Endothelial cell of umbilical vein (primary cell): ENCODE results near the gene DARS1. TPM values are rescaled to one million over a fixed set of nuclear protein-coding genes. Genes with fewer than 3 reads are reported as not detected.

Experiments
- BruUV-seq: library from RNA; stranded (reverse); fragments of 400-500 nt; replicated peaks from 2 replicates; lab custom pipeline; 2021; lab: Mats Ljungman, UMichigan
- CTCF ChIA-PET: fragments of 300-600, 350-600 bp; sonication (Branson Sonifier 250); formaldehyde crosslinking; loops from one replicate; lab custom pipeline; 2021; ENCODE audit warnings: antibody characterized with exemption, inconsistent platforms; lab: Charles Lee
- POLR2A ChIA-PET: fragments of 300-600, 350-600 bp; sonication (Branson Sonifier 250); formaldehyde crosslinking; loops from one replicate; lab custom pipeline; 2021; ENCODE audit warnings: antibody characterized with exemption, inconsistent platforms; lab: Charles Lee
- DNase-seq: peaks from one replicate; pipeline ENCODE4 v3.0.0-alpha.2; 2011; ENCODE audit warnings: low read depth, low spot score
- FAIRE-seq: peaks from 2 replicates; lab custom pipeline; 2011; peaks lifted over from hg19 to GRCh38; lab: Jason Lieb, UNC
- H2AFZ ChIP-seq: 2 replicates; pipeline ENCODE4 v1.6.0; 2012; ENCODE audit warnings: low read depth, low read length, control low read depth, inconsistent platforms
- H3K27ac ChIP-seq: 2 replicates; pipeline ENCODE4 v1.5.1; 2011; ENCODE audit warnings: low read depth, mild to moderate bottlenecking, control low read depth, low read length, moderate library complexity; ENCODE audit not compliant: insufficient read depth
- H3K27me3 ChIP-seq, 2 experiments: 2 replicates each; pipeline versions ENCODE4 v1.6.0 to v1.6.1; 2011; ENCODE audit warnings: low read length in 2 of 2, mixed read lengths in 1 of 2; ENCODE audit not compliant: control insufficient read depth in 2 of 2, insufficient read depth in 2 of 2
- H3K36me3 ChIP-seq, 2 experiments: 2 replicates in 1 of 2; 3 replicates in 1 of 2; pipeline ENCODE4 v1.5.1; 2011; ENCODE audit warnings: low read length in 2 of 2, mild to moderate bottlenecking in 1 of 2, moderate library complexity in 1 of 2; ENCODE audit not compliant: control insufficient read depth in 2 of 2, insufficient read depth in 2 of 2; ENCODE audit errors: extremely low read depth in 1 of 2
- H3K4me1 ChIP-seq: 3 replicates; pipeline ENCODE4 v1.5.1; 2011; ENCODE audit warnings: mild to moderate bottlenecking, low read length; ENCODE audit not compliant: control insufficient read depth, insufficient read depth; ENCODE audit errors: extremely low read depth
- H3K4me2 ChIP-seq: 2 replicates; pipeline ENCODE4 v1.6.1; 2011; ENCODE audit warnings: low read length, control low read depth, mixed read lengths; ENCODE audit not compliant: insufficient read depth
- H3K4me3 ChIP-seq, 3 experiments: fragments of 200-600 bp in 1 of 3; sonication (generic), shearing (Covaris generic) in 1 of 3; replicated peaks in 1 of 3; 2 replicates each; pipeline ENCODE4 v1.5.1; 2011 to 2016; ENCODE audit warnings: control low read depth in 3 of 3, low read length in 3 of 3, mild to moderate bottlenecking in 2 of 3, inconsistent platforms in 1 of 3, low read depth in 1 of 3, moderate library complexity in 1 of 3; ENCODE audit not compliant: insufficient read depth in 1 of 3
- H3K79me2 ChIP-seq: 2 replicates; pipeline ENCODE4 v1.6.0; 2012; ENCODE audit warnings: low read length, inconsistent platforms; ENCODE audit not compliant: control insufficient read depth, insufficient read depth
- H3K9ac ChIP-seq: replicated peaks from 2 replicates; pipeline ENCODE3; 2011; ENCODE audit warnings: low read length, control low read depth; ENCODE audit not compliant: insufficient read depth; ENCODE audit errors: extremely low read depth
- H3K9me1 ChIP-seq: replicated peaks from 3 replicates; pipeline ENCODE4 v1.6.0; 2011; ENCODE audit warnings: mild to moderate bottlenecking, low read length; ENCODE audit not compliant: control insufficient read depth, insufficient read depth; ENCODE audit errors: extremely low read depth
- H3K9me3 ChIP-seq: replicated peaks from 2 replicates; pipeline ENCODE4 v1.5.1; 2012; ENCODE audit warnings: low read length, inconsistent platforms; ENCODE audit not compliant: control insufficient read depth, insufficient read depth
- H4K20me1 ChIP-seq: replicated peaks from 2 replicates; pipeline ENCODE3; 2011; ENCODE audit warnings: mild to moderate bottlenecking, low read length; ENCODE audit not compliant: control insufficient read depth, insufficient read depth; ENCODE audit errors: extremely low read depth
- CTCF ChIP-seq, 2 donors: IDR thresholded peaks; 1 replicate in 1 of 2; 2 replicates in 1 of 2; pipeline ENCODE4 v1.5.1; 2011; ENCODE audit warnings: low read length in 2 of 2, mild to moderate bottlenecking in 2 of 2, moderate library complexity in 2 of 2, control low read depth in 1 of 2, inconsistent platforms in 1 of 2, low read depth in 1 of 2; ENCODE audit not compliant: insufficient read depth in 1 of 2; ENCODE audit errors: extremely low read depth in 1 of 2
- EZH2 ChIP-seq: IDR thresholded peaks from 2 replicates; pipeline ENCODE4 v1.6.1; 2012; ENCODE audit warnings: borderline replicate concordance, low read depth, mild to moderate bottlenecking, moderate library complexity, low read length, inconsistent platforms; ENCODE audit not compliant: severe bottlenecking
- FOS ChIP-seq: IDR thresholded peaks from 2 replicates; pipeline ENCODE4 v1.6.1; 2011; ENCODE audit warnings: mild to moderate bottlenecking, low read length, moderate library complexity, borderline replicate concordance; ENCODE audit not compliant: insufficient read depth
- GATA2 ChIP-seq: IDR thresholded peaks from 2 replicates; pipeline ENCODE4 v1.7.0; 2011; ENCODE audit warnings: low read depth, mild to moderate bottlenecking, moderate library complexity, mixed read lengths, low read length; ENCODE audit not compliant: insufficient read length, insufficient read depth
- JUN ChIP-seq: IDR thresholded peaks from 2 replicates; pipeline ENCODE4 v1.6.1; 2011; ENCODE audit warnings: borderline replicate concordance, low read depth; ENCODE audit not compliant: insufficient read length, insufficient read depth
- MAX ChIP-seq: IDR thresholded peaks from 2 replicates; pipeline ENCODE4 v1.6.1; 2011; ENCODE audit not compliant: insufficient read depth, insufficient read length
- MYC ChIP-seq: IDR thresholded peaks from one replicate; pipeline ENCODE4 v1.6.1; 2011; ENCODE audit warnings: mild to moderate bottlenecking, low read depth, low read length
- POLR2A ChIP-seq: IDR thresholded peaks from 2 replicates; pipeline ENCODE4 v1.6.1; 2012; ENCODE audit warnings: low read depth, mild to moderate bottlenecking, control low read depth, low read length
- POLR2AphosphoS5 ChIP-seq: IDR thresholded peaks from 2 replicates; pipeline ENCODE4 v1.6.1; 2012; ENCODE audit warnings: low read depth, mild to moderate bottlenecking, control low read depth, low read length, moderate library complexity; ENCODE audit not compliant: insufficient read depth
- dilution Hi-C: fragments of 300-500 bp; cut with MboI; formaldehyde crosslinking; loops from one replicate; pipeline ENCODE4 v1.15.0; 2019; ENCODE audit warnings: low sequenced_read_pairs; ENCODE audit not compliant: extremely low pct_ligation_motif_present
- intact Hi-C: fragments of 100-400 bp; cut with micrococcal nuclease; formaldehyde crosslinking; loops from one replicate; pipeline ENCODE4 v1.10.0; 2022
- polyA plus RNA-seq, 4 experiments: library from polyadenylated mRNA; depleted of rRNA in 3 of 4; stranded (reverse) in 3 of 4; unstranded in 1 of 4; fragments of >200 nt; gene quantifications; 2 replicates each; pipeline versions ENCODE4 v1.2.1 to v1.2.3, GENCODE V29; 2011 to 2012; ENCODE audit warnings: missing spikeins in 1 of 4
- total RNA-seq: library from RNA; stranded (reverse); gene quantifications from 2 replicates; pipeline ENCODE4 v1.2.3, GENCODE V29; 2021

The DARS1 gene
- total and polyA plus RNA-seq, 2 donors (not counting 3 experiments of a cell fraction or from before 2014, with no cell fraction given) = 20.9 to 41.5 TPM

- CTCF ChIA-PET = interaction anchor here (1.0 to 1.3 kb wide), 2 partner anchors 18 to 85 kb away, joined by 3 read pairs; no protein-coding TSS in a partner anchor
- DNase-seq = no peak
- no peaks in the 10 kb centered on the region for H3K9me1 ChIP-seq
- no peak overlapping the region for H3K9ac ChIP-seq
- H3K4me2 ChIP-seq = no peak overlapping the region
- H3K27ac ChIP-seq = no peak overlapping the region
- no TSS peak for BruUV-seq
- H3K36me3 ChIP-seq = no peaks in the 10 kb centered on the region
- intact Hi-C loops (loop anchor here (5.0 kb wide), 4 partner anchors 93 to 367 kb away; partner anchors contain the start of gene CXCR4), dilution Hi-C loops (no loop called here)
- no peak overlapping the region for H2AFZ ChIP-seq
- POLR2A ChIA-PET = no interaction called here
- TF ChIP-seq POLR2A (no peak), MAX (no peak), CTCF (IDR thresholded peaks at IDR 0.05; ENCODE audit: extremely low read depth in 1 of 2, insufficient read depth in 1 of 2, low read depth in 1 of 2, low read length in 2 of 2) (no peak), FOS (no peak), JUN (no peak), POLR2AphosphoS5 (no peak), GATA2 (no peak), EZH2 (no peak), MYC (no peak)
- no peaks in the 10 kb centered on the region for H3K4me1 ChIP-seq
- no peak for FAIRE-seq
- no peaks in the 10 kb centered on the region for H3K79me2 ChIP-seq
- peaks cover 16 to 22% of the 10 kb centered on the region in 2 experiments for H3K27me3 ChIP-seq
- no peak overlapping the region for H3K4me3 ChIP-seq
- no peaks in the 10 kb centered on the region for H4K20me1 ChIP-seq
- H3K9me3 ChIP-seq = no peaks in the 10 kb centered on the region
These were observed 24.7 kb upstream of the DARS1 start for GRCh38 chr2:136010126-136010525.
